Motor neuron (in vitro differentiated cells): Measurements from ENCODE around the gene MBP. TPM values are rescaled to one million over a fixed set of nuclear protein-coding genes. Genes with fewer than 3 reads are reported as not detected.
"Not testable (repeated sequence)": the region's sequence is repeated elsewhere in the genome, so short reads cannot be mapped to it uniquely, and the experiment has no call there.

ENCODE experiments used
- ATAC-seq, 8 experiments: fragments of 200-7000 bp; cut with Tn5 transposase; replicated peaks in 6 of 8; 2 replicates each; pipeline ENCODE4 v1.8.0; 2021; ENCODE audit warnings: mild to moderate bottlenecking in 8 of 8, moderate library complexity in 8 of 8
- H3K27ac ChIP-seq, 2 donors: fragments of 250-450 bp; sonication (Bioruptor Pico); 2 replicates each; pipeline ENCODE4 v1.9.0; 2021; ENCODE audit warnings: antibody characterized with exemption in 2 of 2, mild to moderate bottlenecking in 2 of 2, moderate library complexity in 1 of 2
- H3K4me1 ChIP-seq, 2 donors: fragments of 250-450 bp; sonication (Bioruptor Pico); replicated peaks in 1 of 2; 2 replicates each; pipeline ENCODE4 v1.6.1; 2021; ENCODE audit warnings: antibody characterized with exemption in 2 of 2, mild to moderate bottlenecking in 2 of 2, moderate library complexity in 1 of 2
- H3K4me3 ChIP-seq, 5 donors: fragments of 250-450 bp; sonication (Bioruptor Pico); 2 replicates each; pipeline ENCODE4 v1.9.0; 2021; ENCODE audit warnings: antibody characterized with exemption in 5 of 5, mild to moderate bottlenecking in 5 of 5, moderate library complexity in 4 of 5
- WGBS, 10 experiments: fragments of 450-650 bp; shearing (Covaris generic); methylation state at CpG; one replicate each; pipeline ENCODE4 v1.0.0; 2022; 5-methylcytosine and 5-hydroxymethylcytosine counted together
- in situ Hi-C, 9 experiments: fragments of 400-800 bp; cut with MboI; loops; one replicate each; pipeline ENCODE4 v1.15.0; 2021; ENCODE audit warnings: low sequenced_read_pairs in 9 of 9, low pct_unique_long_range_greater_than_20kb in 2 of 9; ENCODE audit not compliant: unreplicated experiment in 9 of 9
- total RNA-seq, 8 experiments: library from RNA; unstranded; fragments of 300-600 nt; gene quantifications; 2 replicates each; pipeline versions ENCODE4 v1.2.3 to v1.2.4, GENCODE V29; 2022

Gene MBP
- total RNA-seq, 8 experiments from 2014 or later: 1.6 to 52.1 (median 4.0) TPM

GRCh38 chr18:76959605-76960004 lies 173.0 kb downstream of the MBP start:
- no peak for ATAC-seq
- in situ Hi-C loops: no loop called here
- 88 to 100% (median 93%) methylated on average over 2 to 8 of the region's 8 CpGs; no CpG with 5 or more reads in 1 of the 10 experiments for WGBS, 10 experiments
- no peak overlapping the region for H3K4me3 ChIP-seq
- H3K4me1 ChIP-seq: no peaks in the 10 kb centered on the region
- H3K27ac ChIP-seq: no peak overlapping the region

- WGBS, 10 experiments: 60 to 90% (median 80%) methylated on average over 1 to 12 of the region's 16 CpGs; no CpG with 5 or more reads in 2 of the 10 experiments
- in situ Hi-C loops: no loop called here
- no peak for ATAC-seq
- Histone ChIP-seq H3K4me1 (no peaks in the 10 kb centered on the region), H3K4me3 (no peak overlapping the region), H3K27ac (no peak overlapping the region)
These were observed 173.8 kb downstream of the MBP start for GRCh38 chr18:76958692-76959341.

DNA sequence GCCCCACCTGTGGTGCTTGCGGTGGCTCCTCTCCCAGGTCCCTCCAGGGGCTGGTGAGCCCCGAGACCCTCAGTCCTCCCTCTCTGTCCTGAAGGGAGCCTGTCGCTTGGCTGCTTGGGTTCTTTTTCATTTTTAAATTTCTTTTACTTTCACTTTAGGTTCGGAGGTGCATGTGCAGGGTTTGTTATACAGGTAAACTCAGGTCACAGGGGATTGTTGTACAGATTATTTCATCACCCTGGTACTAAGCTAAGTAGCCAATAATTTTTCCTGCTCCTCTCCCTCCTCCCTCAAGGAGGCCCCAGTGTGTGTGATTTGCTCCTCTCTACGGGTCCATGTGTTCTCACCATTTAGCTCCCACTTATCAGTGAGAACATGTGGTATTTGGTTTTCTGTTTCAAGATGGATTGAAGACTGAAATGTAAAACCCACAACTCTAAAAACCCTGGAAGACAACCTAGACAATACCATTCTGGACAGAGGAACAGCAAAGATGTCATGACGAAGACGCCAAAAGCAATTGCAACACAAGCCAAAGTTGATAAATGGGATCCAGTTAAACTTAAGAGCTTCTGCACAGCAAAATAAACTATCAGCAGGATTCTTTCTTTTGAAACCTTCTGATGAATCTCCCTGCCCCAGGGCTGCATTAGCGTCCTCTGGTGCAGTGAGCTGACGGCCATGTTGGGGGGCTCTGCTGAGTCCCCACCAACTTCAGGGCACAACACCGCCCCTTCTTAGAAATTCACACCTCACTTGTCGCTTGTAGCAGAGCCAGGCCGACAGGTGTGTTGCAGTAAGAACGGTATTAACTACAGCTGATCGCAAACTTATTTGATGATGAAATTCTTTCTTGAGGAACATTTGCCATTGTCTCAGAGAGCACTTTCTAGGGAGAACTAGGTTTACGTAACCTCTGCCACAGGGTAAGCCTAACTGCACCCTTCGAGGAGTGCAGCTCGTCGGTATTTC lies 174.9 kb downstream of the MBP start:
- no peak overlapping the region for H3K27ac ChIP-seq
- 81 to 97% (median 94%) methylated on average over 4 to 10 of the region's 18 CpGs; no CpG with 5 or more reads in 1 of the 10 experiments for WGBS, 10 experiments
- H3K4me1 ChIP-seq: no peaks in the 10 kb centered on the region
- in situ Hi-C loops: no loop called here
- ATAC-seq: no peak
- H3K4me3 ChIP-seq: no peak overlapping the region

GRCh38 chr18:76956648-76957047 lies 175.9 kb downstream of the MBP start:
- WGBS, 10 experiments: 80 to 100% (median 89%) methylated on average over 1 to 4 of the region's 11 CpGs; no CpG with 5 or more reads in 4 of the 10 experiments
- Histone ChIP-seq H3K4me3 (no peak overlapping the region), H3K27ac (no peak overlapping the region), H3K4me1 (no peaks in the 10 kb centered on the region)
- in situ Hi-C loops: no loop called here
- ATAC-seq: no peak

DNA sequence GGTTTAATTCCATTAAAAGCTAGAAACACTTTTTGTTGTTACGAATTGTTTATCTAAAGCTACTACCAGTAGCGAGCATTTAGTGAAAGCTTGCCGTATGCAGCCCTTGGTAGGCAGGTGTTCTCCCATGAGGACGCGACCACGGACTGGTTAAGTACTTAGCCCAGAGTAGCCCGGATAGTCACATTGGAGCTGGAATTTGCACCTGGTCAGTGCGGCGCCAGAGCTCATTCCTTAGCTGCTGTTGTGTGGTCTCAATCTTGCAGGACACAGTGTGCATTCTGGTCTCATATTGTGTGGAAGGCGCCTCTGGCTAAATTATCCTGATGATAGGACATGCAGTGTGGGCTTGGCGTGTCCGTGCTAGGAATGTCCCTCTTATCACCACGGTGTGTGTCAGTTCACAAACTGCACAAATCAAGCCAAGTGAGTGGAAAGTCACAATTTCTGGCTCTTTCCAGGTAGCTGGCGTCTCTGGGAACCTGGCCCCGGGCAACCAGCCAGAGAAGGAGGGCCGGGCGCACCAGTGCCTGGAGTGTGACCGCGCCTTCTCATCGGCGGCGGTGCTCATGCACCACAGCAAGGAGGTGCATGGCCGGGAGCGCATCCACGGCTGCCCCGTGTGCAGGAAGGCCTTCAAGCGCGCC lies 176.9 kb downstream of the MBP start:
- Histone ChIP-seq H3K27ac (no peak overlapping the region), H3K4me3 (no peak overlapping the region), H3K4me1 (no peaks in the 10 kb centered on the region)
- WGBS, 10 experiments: 97 to 100% (median 100%) methylated on average over 1 to 12 of the region's 28 CpGs; no CpG with 5 or more reads in 3 of the 10 experiments
- in situ Hi-C loops: no loop called here
- no peak for ATAC-seq

DNA sequence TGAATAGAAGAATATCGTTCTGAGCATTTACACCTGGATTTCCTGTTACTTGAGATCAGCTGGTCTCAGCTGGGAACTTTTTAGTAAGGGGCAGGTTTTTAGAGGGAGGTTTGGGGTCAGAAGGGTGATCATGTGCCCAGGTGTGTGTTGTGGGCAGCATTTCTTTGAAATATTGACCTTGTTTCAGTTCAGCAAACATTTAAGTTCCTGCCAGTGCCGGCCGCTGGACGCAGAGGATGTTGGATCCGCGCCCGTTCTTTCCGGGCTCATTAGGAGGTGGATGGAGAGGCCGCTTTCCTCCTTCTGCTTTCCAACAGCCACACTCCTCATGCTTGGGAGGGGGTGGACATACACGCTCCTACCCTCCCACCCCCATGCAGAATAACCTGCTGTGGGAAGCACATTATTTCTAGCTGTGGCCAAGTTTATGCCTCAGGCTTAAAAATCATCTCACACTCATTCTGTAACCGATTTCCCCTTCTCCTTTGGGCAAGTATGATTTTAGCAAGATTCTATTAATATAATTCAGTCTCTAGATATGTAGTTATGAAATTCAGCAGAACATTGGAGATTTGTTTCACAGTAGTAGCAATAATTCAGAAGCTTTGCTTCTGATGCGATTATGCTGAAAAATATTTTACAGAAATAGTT lies 178.9 kb downstream of the MBP start:
- Histone ChIP-seq H3K4me3 (no peak overlapping the region), H3K27ac (no peak overlapping the region), H3K4me1 (no peaks in the 10 kb centered on the region)
- peak in 1 of 8 experiments; percentile 59 for ATAC-seq
- in situ Hi-C loops: no loop called here
- WGBS, 10 experiments: 80 to 100% (median 93%) methylated on average over 2 to 11 of the region's 12 CpGs; no CpG with 5 or more reads in 1 of the 10 experiments

DNA sequence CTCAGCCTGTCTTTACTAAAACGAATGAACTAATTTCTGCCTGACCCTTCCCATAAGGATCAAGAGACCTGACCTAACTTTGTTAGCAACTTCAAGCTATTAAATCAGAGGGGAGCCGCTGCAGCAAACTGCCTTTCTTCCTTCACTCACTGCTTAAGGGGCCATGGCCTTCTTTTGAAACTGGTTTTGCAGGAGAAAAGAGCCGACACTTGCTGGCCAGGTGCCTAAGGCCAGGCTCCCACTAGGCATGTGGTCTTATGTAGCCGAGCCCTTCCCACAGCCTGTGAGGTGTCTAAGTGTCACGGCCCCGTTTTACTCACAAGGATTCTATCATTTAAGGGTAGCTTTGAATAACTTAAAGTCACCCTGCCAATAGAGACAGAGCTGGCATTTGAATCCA lies 179.4 kb downstream of the MBP start:
- H3K27ac ChIP-seq: no peak overlapping the region
- in situ Hi-C loops: no loop called here
- H3K4me1 ChIP-seq: no peaks in the 10 kb centered on the region
- ATAC-seq: peak in 1 of 8 experiments; percentile 10
- 14 to 100% (median 57%) methylated on average over 1 to 5 of the region's 6 CpGs; no CpG with 5 or more reads in 2 of the 10 experiments for WGBS, 10 experiments
- no peak overlapping the region for H3K4me3 ChIP-seq

- no peak for ATAC-seq
- H3K4me3 ChIP-seq: no peak overlapping the region
- in situ Hi-C loops: no loop called here
- 14 to 100% (median 91%) methylated on average over 1 to 4 of the region's 4 CpGs; no CpG with 5 or more reads in 3 of the 10 experiments for WGBS, 10 experiments
- H3K4me1 ChIP-seq: no peaks in the 10 kb centered on the region
- no peak overlapping the region for H3K27ac ChIP-seq
These were observed 179.8 kb downstream of the MBP start for GRCh38 chr18:76952747-76953146.

DNA sequence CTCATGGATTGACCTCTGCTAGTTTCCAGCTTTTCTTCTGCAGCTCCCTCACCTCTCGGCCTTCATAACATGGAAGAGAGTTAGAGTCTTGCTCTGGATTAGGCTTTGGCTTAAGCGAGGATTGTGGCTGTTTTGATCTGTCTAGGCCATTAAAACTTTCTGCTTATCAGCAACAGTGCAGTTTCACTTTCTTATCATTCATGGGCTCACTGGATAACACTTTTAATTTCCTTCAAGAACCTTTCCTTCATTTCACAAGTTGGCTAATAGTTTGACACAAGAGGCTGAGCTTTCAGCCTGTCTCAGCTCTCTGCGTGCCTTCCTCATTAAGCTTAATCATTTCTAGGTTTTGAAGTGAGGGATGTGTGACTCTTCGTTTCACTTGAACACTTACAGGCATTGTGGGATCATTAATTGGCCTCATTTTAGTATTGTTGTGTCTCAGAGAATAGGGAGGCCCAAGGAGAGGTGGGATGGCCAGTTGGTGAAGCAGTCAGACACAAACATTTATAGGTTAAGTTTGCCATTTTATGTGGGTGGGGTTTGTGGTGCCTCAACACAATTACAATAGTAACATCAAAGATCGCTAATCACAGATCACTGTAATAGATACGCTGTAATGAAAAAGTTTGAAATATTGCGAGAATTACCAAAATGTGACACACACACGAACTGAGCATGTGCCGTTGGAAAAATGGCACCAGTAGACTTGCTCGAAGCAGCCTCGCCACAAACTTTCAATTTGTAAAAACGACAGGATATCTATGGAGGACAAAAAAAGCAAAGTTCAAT lies 180.9 kb downstream of the MBP start:
- in situ Hi-C loops: no loop called here
- no peak overlapping the region for H3K4me3 ChIP-seq
- 86 to 100% (median 95%) methylated on average over 1 to 12 of the region's 12 CpGs for WGBS, 10 experiments
- no peak overlapping the region for H3K27ac ChIP-seq
- H3K4me1 ChIP-seq: no peaks in the 10 kb centered on the region
- no peak for ATAC-seq

DNA sequence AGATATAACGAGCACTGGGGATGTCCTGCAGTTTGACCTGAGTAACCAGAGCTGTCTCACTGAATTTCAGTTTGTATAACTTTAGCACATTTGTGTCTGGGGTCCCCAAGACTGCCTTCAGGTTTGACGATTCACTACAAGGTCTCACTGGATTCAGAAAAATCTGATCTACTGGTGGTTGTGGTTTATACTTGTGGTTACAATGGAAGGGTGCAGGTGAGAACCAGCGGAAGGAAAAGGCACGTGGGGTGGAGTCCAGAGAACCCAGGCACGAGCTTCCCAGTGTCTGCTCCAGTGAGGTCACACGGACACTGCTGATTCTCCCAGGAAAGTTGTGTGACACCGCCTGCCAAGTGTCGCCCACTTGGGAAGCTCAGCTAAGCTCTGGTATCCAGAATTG lies 184.2 kb downstream of the MBP start:
- WGBS, 10 experiments: 40 to 91% (median 83%) methylated on average over 1 to 4 of the region's 8 CpGs; no CpG with 5 or more reads in 1 of the 10 experiments
- no peak overlapping the region for H3K27ac ChIP-seq
- in situ Hi-C loops: no loop called here
- no peak overlapping the region for H3K4me3 ChIP-seq
- no peaks in the 10 kb centered on the region for H3K4me1 ChIP-seq
- no peak for ATAC-seq

GRCh38 chr18:76944346-76944745 lies 188.2 kb downstream of the MBP start:
- H3K4me1 ChIP-seq, H3K27ac ChIP-seq, ATAC-seq, H3K4me3 ChIP-seq, in situ Hi-C loops: not testable (repeated sequence)
- WGBS, 10 experiments: 80 to 100% (median 96%) methylated on average over 1 to 8 of the region's 8 CpGs; no CpG with 5 or more reads in 2 of the 10 experiments
